Esophagus muscularis mucosa (tissue), 4 donors: ENCODE data around the gene RADIL. TPM values are rescaled to one million over a fixed set of nuclear protein-coding genes. Genes with fewer than 3 reads are reported as not detected.

Source experiments
- DNase-seq: peaks from one replicate; pipeline ENCODE4 v3.0.0-alpha.2; 2017; ENCODE audit errors: extremely low spot score
- H3K27ac ChIP-seq, 4 donors: fragments of 200-600 bp; sonication (generic); replicated peaks in 1 of 4; 1 replicate in 3 of 4; 2 replicates in 1 of 4; pipeline ENCODE4 v1.5.1; 2016 to 2019; ENCODE audit warnings: mild to moderate bottlenecking in 1 of 4
- H3K27me3 ChIP-seq, 4 donors: fragments of 200-600 bp; sonication (generic); one replicate each; pipeline versions ENCODE4 v1.5.1 to v1.6.0; 2016 to 2019
- H3K36me3 ChIP-seq, 4 donors: fragments of 200-600 bp; sonication (generic); one replicate each; pipeline ENCODE4 v1.5.1; 2016 to 2019
- H3K4me1 ChIP-seq, 4 donors: fragments of 200-600 bp; sonication (generic); one replicate each; pipeline ENCODE4 v1.5.1; 2016 to 2019
- H3K4me3 ChIP-seq, 4 donors: fragments of 200-600 bp; sonication (generic); 1 replicate in 2 of 4; 2 replicates in 2 of 4; pipeline ENCODE4 v1.5.1; 2016 to 2019; ENCODE audit warnings: mild to moderate bottlenecking in 4 of 4, moderate library complexity in 1 of 4
- H3K9me3 ChIP-seq, 4 donors: fragments of 200-600 bp; sonication (generic); 1 replicate in 3 of 4; 2 replicates in 1 of 4; pipeline ENCODE4 v1.5.1; 2016 to 2019
- EP300 ChIP-seq: sonication (generic); formaldehyde crosslinking; IDR thresholded peaks from one replicate; pipeline ENCODE4 v1.6.1; 2017; ENCODE audit warnings: antibody characterized with exemption
- POLR2A ChIP-seq: fragments of 450-650 bp; IDR thresholded peaks from one replicate; pipeline ENCODE4 v1.6.1; 2017; ENCODE audit warnings: antibody characterized with exemption, moderate library complexity, mild to moderate bottlenecking, low read depth
- POLR2AphosphoS5 ChIP-seq, 2 donors: sonication (generic); formaldehyde crosslinking; IDR thresholded peaks; one replicate each; pipeline ENCODE4 v1.6.1; 2017; ENCODE audit warnings: antibody characterized with exemption in 2 of 2
- WGBS: methylation state at CpG from one replicate; pipeline ENCODE4 v1.1.5; 2018; 5-methylcytosine and 5-hydroxymethylcytosine counted together
- intact Hi-C: fragments of 100-400 bp; cut with DNase I; formaldehyde crosslinking; loops from one replicate; pipeline ENCODE4 v1.15.1; 2023
- total RNA-seq, 4 donors: library from RNA; depleted of rRNA; stranded (reverse); fragments of >200 nt; gene quantifications; one replicate each; pipeline versions ENCODE4 v1.1.0 to v1.2.1, GENCODE V29; 2016
- TF ChIP-seq, protein P1 (sequence below), 3 experiments: fragments of 200-600 bp in 2 of 3; fragments of 450-650 bp in 1 of 3; sonication (generic) in 2 of 3; IDR thresholded peaks; one replicate each; pipeline ENCODE4 v1.5.1; 2017 to 2019; ENCODE audit warnings: antibody characterized with exemption in 3 of 3, mild to moderate bottlenecking in 2 of 3, moderate library complexity in 1 of 3

RADIL gene
- total RNA-seq, 4 donors from 2014 or later = 6.5 to 12.9 (median 12.1) TPM

DNA sequence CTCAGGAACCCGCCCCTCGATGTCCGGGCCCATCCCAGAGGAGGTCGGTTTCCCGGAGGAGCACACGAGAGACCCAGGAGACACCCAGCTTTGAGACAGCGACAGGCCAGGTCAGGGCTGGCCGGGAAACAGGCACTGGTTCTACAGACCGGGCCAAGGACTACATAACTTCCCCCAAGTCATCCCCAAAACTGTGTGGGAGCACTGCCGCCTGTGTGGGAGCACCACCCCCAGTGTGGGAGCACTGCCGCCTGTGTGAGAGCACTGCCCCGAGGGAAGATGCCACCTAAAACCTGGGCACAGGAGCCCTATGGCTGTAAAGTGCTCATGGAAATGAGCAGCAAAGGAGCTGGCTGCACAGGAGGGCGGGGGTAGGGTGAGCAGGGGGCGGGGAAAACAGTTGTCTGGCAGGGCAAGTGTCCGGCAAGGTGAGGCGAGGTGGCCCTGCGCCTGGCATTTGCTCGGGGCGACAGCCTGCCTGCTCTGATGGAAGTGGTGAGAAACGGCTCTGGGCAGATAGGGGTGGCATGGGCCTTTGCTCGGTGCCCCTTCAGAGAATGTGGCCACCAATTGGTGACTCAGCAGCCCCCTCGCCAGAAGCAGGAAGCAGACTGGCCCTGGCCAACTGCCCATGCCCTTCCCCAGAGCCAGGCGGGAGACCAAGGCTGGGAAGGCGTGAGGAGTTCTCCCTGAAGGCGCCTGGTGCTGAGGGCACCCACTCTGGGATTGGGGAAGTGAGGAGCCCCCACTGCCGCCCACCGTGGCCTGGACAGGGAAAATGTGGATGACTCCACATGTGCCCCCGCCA lies 47.9 kb downstream of the RADIL start:
- Histone ChIP-seq H3K4me3 (no peak overlapping the region), H3K36me3 (peaks cover 0 to 32% (median 7%) of the 10 kb centered on the region in 4 donors), H3K27me3 (no peaks in the 10 kb centered on the region), H3K27ac (no peak overlapping the region), H3K9me3 (no peaks in the 10 kb centered on the region), H3K4me1 (peaks cover 6 to 17% (median 8%) of the 10 kb centered on the region in 4 donors)
- intact Hi-C loops = no loop called here
- no peak for TF ChIP-seq EP300
- TF ChIP-seq POLR2A = no peak
- TF ChIP-seq POLR2AphosphoS5 (IDR thresholded peaks at IDR 0.05) = no peak
- TF ChIP-seq, protein P1, sequence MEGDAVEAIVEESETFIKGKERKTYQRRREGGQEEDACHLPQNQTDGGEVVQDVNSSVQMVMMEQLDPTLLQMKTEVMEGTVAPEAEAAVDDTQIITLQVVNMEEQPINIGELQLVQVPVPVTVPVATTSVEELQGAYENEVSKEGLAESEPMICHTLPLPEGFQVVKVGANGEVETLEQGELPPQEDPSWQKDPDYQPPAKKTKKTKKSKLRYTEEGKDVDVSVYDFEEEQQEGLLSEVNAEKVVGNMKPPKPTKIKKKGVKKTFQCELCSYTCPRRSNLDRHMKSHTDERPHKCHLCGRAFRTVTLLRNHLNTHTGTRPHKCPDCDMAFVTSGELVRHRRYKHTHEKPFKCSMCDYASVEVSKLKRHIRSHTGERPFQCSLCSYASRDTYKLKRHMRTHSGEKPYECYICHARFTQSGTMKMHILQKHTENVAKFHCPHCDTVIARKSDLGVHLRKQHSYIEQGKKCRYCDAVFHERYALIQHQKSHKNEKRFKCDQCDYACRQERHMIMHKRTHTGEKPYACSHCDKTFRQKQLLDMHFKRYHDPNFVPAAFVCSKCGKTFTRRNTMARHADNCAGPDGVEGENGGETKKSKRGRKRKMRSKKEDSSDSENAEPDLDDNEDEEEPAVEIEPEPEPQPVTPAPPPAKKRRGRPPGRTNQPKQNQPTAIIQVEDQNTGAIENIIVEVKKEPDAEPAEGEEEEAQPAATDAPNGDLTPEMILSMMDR (IDR thresholded peaks at IDR 0.05) = no peak
- WGBS = 92% methylated on average over 15 of the region's 28 CpGs
- no peak for DNase-seq

- TF ChIP-seq, protein P1 (IDR thresholded peaks at IDR 0.05) = no peak
- no peak for TF ChIP-seq EP300
- TF ChIP-seq POLR2AphosphoS5 (IDR thresholded peaks at IDR 0.05) = no peak
- no peak for TF ChIP-seq POLR2A
- WGBS = 88% methylated on average over 21 of the region's 60 CpGs
- H3K9me3 ChIP-seq = no peaks in the 10 kb centered on the region
- DNase-seq = no peak
- no peak overlapping the region for H3K27ac ChIP-seq
- intact Hi-C loops = loop anchor here (5.0 kb wide), 1 partner anchor 48 kb away; the partner anchor contains the start of gene RADIL
- H3K27me3 ChIP-seq = no peaks in the 10 kb centered on the region
- H3K4me1 ChIP-seq = peaks cover 6 to 17% (median 8%) of the 10 kb centered on the region in 4 donors
- no peak overlapping the region for H3K4me3 ChIP-seq
- peaks cover 0 to 32% (median 7%) of the 10 kb centered on the region in 4 donors for H3K36me3 ChIP-seq
Measured at GRCh38 chr7:4834601-4835397, 48.7 kb downstream of the RADIL start.

DNA sequence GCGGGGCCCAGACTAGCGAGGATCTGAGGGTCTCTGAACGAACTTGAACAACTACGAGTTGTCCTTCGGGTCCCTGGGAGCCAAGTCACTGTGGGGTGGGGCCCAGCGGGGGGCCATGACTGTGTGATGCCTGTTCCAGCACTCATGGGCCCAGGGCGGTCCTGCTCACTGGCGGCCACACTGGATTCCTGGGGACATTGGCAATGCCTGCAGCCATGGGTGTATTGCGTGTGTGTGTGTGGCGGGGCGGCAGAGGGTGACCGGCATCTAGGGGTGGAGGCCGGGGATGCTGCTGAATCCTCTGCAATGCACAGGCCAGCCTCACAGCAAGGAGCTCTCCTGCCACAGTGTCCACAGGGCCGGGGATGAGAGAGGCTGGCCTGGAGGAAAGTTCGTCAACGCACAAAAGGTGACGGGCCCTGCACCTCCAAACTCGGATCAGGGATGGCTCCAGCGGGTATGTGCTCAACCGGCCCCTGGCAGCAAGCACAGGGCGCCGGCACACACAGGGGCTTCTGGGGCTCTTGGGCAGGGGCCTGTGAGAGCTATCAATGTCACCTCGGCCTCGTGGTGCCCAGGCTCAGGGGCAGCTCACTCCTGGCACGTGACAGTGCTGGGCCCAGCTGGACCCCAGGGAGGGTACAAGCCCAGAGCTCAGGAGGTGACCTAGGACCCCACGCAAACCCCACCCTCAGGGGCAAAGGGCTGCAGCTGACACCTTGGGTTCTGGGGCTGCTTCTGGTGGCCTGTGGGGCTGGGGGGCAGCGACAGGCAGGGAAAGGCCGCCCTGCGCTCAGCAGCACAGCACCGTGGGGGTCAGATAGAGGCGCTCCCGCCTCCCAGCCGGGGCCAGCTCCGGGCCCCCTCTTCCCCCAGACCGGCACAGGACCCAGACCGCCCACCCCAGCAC lies 49.6 kb downstream of the RADIL start:
- Histone ChIP-seq H3K27ac (no peak overlapping the region), H3K36me3 (peaks cover 0 to 32% (median 7%) of the 10 kb centered on the region in 4 donors), H3K4me1 (peaks cover 6 to 17% (median 8%) of the 10 kb centered on the region in 4 donors), H3K4me3 (no peak overlapping the region), H3K9me3 (no peaks in the 10 kb centered on the region), H3K27me3 (no peaks in the 10 kb centered on the region)
- DNase-seq = no peak
- TF ChIP-seq POLR2A (no peak), POLR2AphosphoS5 (IDR thresholded peaks at IDR 0.05) (no peak)
- TF ChIP-seq, protein P1 (IDR thresholded peaks at IDR 0.05) = no peak
- WGBS = 97% methylated on average over 28 of the region's 36 CpGs
- intact Hi-C loops = loop anchor here (5.0 kb wide), 1 partner anchor 48 kb away; the partner anchor contains the start of gene RADIL

GRCh38 chr7:4833176-4833575 lies 50.3 kb downstream of the RADIL start:
- H3K27ac ChIP-seq = no peak overlapping the region
- TF ChIP-seq POLR2A (no peak), EP300 (no peak), POLR2AphosphoS5 (IDR thresholded peaks at IDR 0.05) (no peak)
- TF ChIP-seq, protein P1 (IDR thresholded peaks at IDR 0.05) = no peak
- H3K36me3 ChIP-seq = peaks cover 0 to 32% (median 7%) of the 10 kb centered on the region in 4 donors
- H3K4me3 ChIP-seq = no peak overlapping the region
- 91% methylated on average over 13 of the region's 17 CpGs for WGBS
- no peaks in the 10 kb centered on the region for H3K9me3 ChIP-seq
- H3K4me1 ChIP-seq = peaks cover 2 to 13% (median 5%) of the 10 kb centered on the region in 4 donors
- no peaks in the 10 kb centered on the region for H3K27me3 ChIP-seq
- intact Hi-C loops = loop anchor here (5.0 kb wide), 1 partner anchor 49 kb away; the partner anchor contains the start of gene RADIL
- DNase-seq = no peak
